Liver (tissue), 3 donors: ENCODE measurements around the gene GRIN1.

ENCODE experiments used
- ATF3 ChIP-seq: IDR thresholded peaks from 2 replicates; pipeline ENCODE4 v1.6.1; 2016; ENCODE audit warnings: antibody characterized with exemption
- CTCF ChIP-seq: fragments of 150-350 bp; IDR thresholded peaks from 2 replicates; pipeline ENCODE4 v1.5.1; 2017; ENCODE audit warnings: improper control_type of control experiment, low read depth, low read length; ENCODE audit not compliant: missing input control
- FOXA1 ChIP-seq: IDR thresholded peaks from 2 replicates; pipeline ENCODE4 v1.6.1; 2016; ENCODE audit warnings: antibody characterized with exemption
- HNF4A ChIP-seq, 2 donors: conservative IDR thresholded peaks; 2 replicates each; pipeline ENCODE4 v1.6.1; 2016; ENCODE audit warnings: antibody characterized with exemption in 2 of 2, mild to moderate bottlenecking in 2 of 2
- HNF4G ChIP-seq: IDR thresholded peaks from 2 replicates; pipeline ENCODE4 v1.6.1; 2016; ENCODE audit warnings: antibody characterized with exemption
- MAX ChIP-seq: IDR thresholded peaks from 2 replicates; pipeline ENCODE4 v1.6.1; 2016; ENCODE audit warnings: antibody characterized with exemption
- NR2F2 ChIP-seq: IDR thresholded peaks from 2 replicates; pipeline ENCODE4 v1.6.1; 2016; ENCODE audit warnings: antibody characterized with exemption
- REST ChIP-seq: IDR thresholded peaks from 2 replicates; pipeline ENCODE4 v1.6.1; 2016; ENCODE audit warnings: antibody characterized with exemption, mild to moderate bottlenecking
- RXRA ChIP-seq, 2 donors: IDR thresholded peaks; 2 replicates each; pipeline ENCODE4 v1.6.1; 2017 to 2018; ENCODE audit warnings: antibody characterized with exemption in 2 of 2, mild to moderate bottlenecking in 1 of 2
- SP1 ChIP-seq: IDR thresholded peaks from 2 replicates; pipeline ENCODE4 v1.6.1; 2018; ENCODE audit warnings: antibody characterized with exemption, mild to moderate bottlenecking
- donor health status: healthy.
- donor health status: healthy.

GRCh38 chr9:137180491-137180890 is 41.5 kb downstream of the GRIN1 start:
- TF ChIP-seq REST (no peak), CTCF (no peak), ATF3 (no peak), FOXA1 (no peak), SP1 (no peak), RXRA (IDR thresholded peaks at IDR 0.05) (no peak), MAX (no peak), HNF4A (conservative IDR thresholded peaks at IDR 0.05) (no peak), NR2F2 (no peak), HNF4G (no peak)
